T-cell (primary cell): ENCODE measurements around the gene SLC25A20. TPM values are rescaled to one million over a fixed set of nuclear protein-coding genes. Genes with fewer than 3 reads are reported as not detected.
"Not testable (repeated sequence)": the region's sequence is repeated elsewhere in the genome, so short reads cannot be mapped to it uniquely, and the experiment has no call there.

Experiments
- ATAC-seq, 4 experiments: fragments of 200-7000 bp in 3 of 4; fragments of 150-1000 bp in 1 of 4; cut with Tn5 transposase; replicated peaks in 1 of 4; 1 replicate in 3 of 4; 2 replicates in 1 of 4; pipeline ENCODE4 v1.10.0; 2021; ENCODE audit warnings: moderate library complexity in 3 of 4, mild to moderate bottlenecking in 2 of 4, moderate number of reproducible peaks in 1 of 4
- CTCF ChIA-PET, 2 donors: fragments of 300-600 bp; sonication (Branson Sonifier 250); formaldehyde crosslinking; loops; one replicate each; lab custom pipeline; 2022; ENCODE audit warnings: antibody characterized with exemption in 2 of 2; lab: Charles Lee
- POLR2A ChIA-PET, 2 donors: fragments of 300-600 bp; sonication (Branson Sonifier 250); formaldehyde crosslinking; loops; one replicate each; lab custom pipeline; 2022; ENCODE audit warnings: antibody characterized with exemption in 2 of 2; lab: Charles Lee
- DNase-seq, 35 experiments: peaks; one replicate each; pipeline versions ENCODE4 v3.0.0 to v3.0.0-alpha.2; 2013 to 2023
- H3K27ac ChIP-seq: one replicate; pipeline ENCODE4 v1.5.1; 2013; ENCODE audit warnings: low read length
- H3K27me3 ChIP-seq, 2 experiments: replicated peaks in 1 of 2; 1 replicate in 1 of 2; 2 replicates in 1 of 2; pipeline versions ENCODE4 v1.6.1 to v1.7.0; 2013; ENCODE audit warnings: low read length in 1 of 2, mixed read lengths in 1 of 2; ENCODE audit not compliant: control insufficient read depth in 2 of 2, insufficient read depth in 2 of 2; ENCODE audit errors: extremely low read depth in 1 of 2
- H3K36me3 ChIP-seq, 2 donors: 1 replicate in 1 of 2; 2 replicates in 1 of 2; pipeline versions ENCODE4 v1.6.1 to v1.7.0; 2013; ENCODE audit warnings: low read length in 1 of 2; ENCODE audit not compliant: control insufficient read depth in 2 of 2, insufficient read depth in 1 of 2; ENCODE audit errors: extremely low read depth in 1 of 2
- H3K4me1 ChIP-seq, 2 experiments: 1 replicate in 1 of 2; 2 replicates in 1 of 2; pipeline versions ENCODE4 v1.6.1 to v1.7.0; 2013; ENCODE audit warnings: low read length in 2 of 2, mixed read lengths in 1 of 2; ENCODE audit not compliant: insufficient read depth in 2 of 2, control insufficient read depth in 1 of 2; ENCODE audit errors: extremely low read depth in 1 of 2
- H3K4me3 ChIP-seq, 2 donors: 1 replicate in 1 of 2; 2 replicates in 1 of 2; pipeline versions ENCODE4 v1.5.1 to v1.7.0; 2013; ENCODE audit warnings: mild to moderate bottlenecking in 2 of 2, low read length in 1 of 2, moderate library complexity in 1 of 2; ENCODE audit not compliant: control insufficient read depth in 1 of 2; ENCODE audit errors: extremely low read depth in 1 of 2
- H3K9me3 ChIP-seq: 2 replicates; pipeline ENCODE4 v1.7.0; 2013
- H3K27ac Mint-ChIP-seq, 2 donors: one replicate each; pipeline ENCODE4 v1.8.0; 2020 to 2021; ENCODE audit warnings: mild to moderate bottlenecking in 2 of 2, mixed read lengths in 2 of 2
- H3K27me3 Mint-ChIP-seq, 2 donors: one replicate each; pipeline ENCODE4 v1.8.0; 2021 to 2022; ENCODE audit warnings: mixed read lengths in 2 of 2
- H3K36me3 Mint-ChIP-seq: one replicate; pipeline ENCODE4 v1.8.0; 2021; ENCODE audit warnings: mixed read lengths
- H3K4me1 Mint-ChIP-seq, 3 donors: one replicate each; pipeline ENCODE4 v1.8.0; 2020 to 2022; ENCODE audit warnings: mixed read lengths in 3 of 3, mild to moderate bottlenecking in 1 of 3
- H3K4me3 Mint-ChIP-seq, 3 donors: one replicate each; pipeline ENCODE4 v1.8.0; 2020 to 2022; ENCODE audit warnings: mild to moderate bottlenecking in 3 of 3, mixed read lengths in 3 of 3, moderate library complexity in 3 of 3
- H3K9me3 Mint-ChIP-seq, 3 donors: one replicate each; pipeline ENCODE4 v1.8.0; 2020 to 2022; ENCODE audit warnings: mixed read lengths in 3 of 3
- WGBS: methylation state at CpG from one replicate; pipeline ENCODE4 v1.1.5; 2013; ENCODE audit warnings: missing lambda C conversion rate; ENCODE audit not compliant: insufficient coverage; 5-methylcytosine and 5-hydroxymethylcytosine counted together
- total RNA-seq, 35 experiments: library from RNA in 6 of 35; stranded (reverse) in 6 of 35; fragments of 120-200 nt in 1 of 35; gene quantifications; one replicate each; pipeline versions ENCODE4 v1.2.1 to v1.2.4 and lab custom pipeline; 2013 to 2026

The SLC25A20 gene
- total RNA-seq, 5 donors from 2014 or later (not counting 1 experiment from before 2014, with no cell fraction given), result 9.4 to 18.2 (median 14.7) TPM

- CTCF ChIA-PET, DNase-seq, H3K9me3 ChIP-seq, H3K36me3 Mint-ChIP-seq, H3K27ac Mint-ChIP-seq, H3K4me1 ChIP-seq, H3K4me1 Mint-ChIP-seq, POLR2A ChIA-PET, H3K27me3 Mint-ChIP-seq, H3K4me3 Mint-ChIP-seq, H3K27me3 ChIP-seq, H3K9me3 Mint-ChIP-seq, H3K36me3 ChIP-seq, ATAC-seq, H3K4me3 ChIP-seq, H3K27ac ChIP-seq: not testable (repeated sequence)
- 97% methylated on average over 7 of the region's 13 CpGs for WGBS
These were observed 8.3 kb upstream of the SLC25A20 start for GRCh38 chr3:48907026-48907425.

- DNase-seq, result peak in 25 of 35 experiments; percentile 6 to 70 (median 18)
- peak overlapping the region in 1 of 2 donors; percentile 78 for H3K4me3 ChIP-seq
- H3K27me3 Mint-ChIP-seq, result no peaks in the 10 kb centered on the region
These were observed 591 bp upstream of the SLC25A20 start for GRCh38 chr3:48899273-48899672.

GRCh38 chr3:48897460-48898376, 964 bp downstream of the SLC25A20 start:
- Histone ChIP-seq H3K27ac (peak overlapping the region; percentile 84), H3K4me3 (peak overlapping the region; percentile 78 to 80), H3K36me3 (no peaks in the 10 kb centered on the region), H3K9me3 (no peaks in the 10 kb centered on the region), H3K27me3 (no peaks in the 10 kb centered on the region), H3K4me1 (peaks cover 13 to 48% of the 10 kb centered on the region in 2 experiments)
- 41% methylated on average over 7 of the region's 17 CpGs for WGBS
- Mint-ChIP-seq H3K9me3 (no peaks in the 10 kb centered on the region), H3K27ac (peak overlapping the region; percentile 91 to 94), H3K4me1 (peaks cover 31 to 52% (median 38%) of the 10 kb centered on the region in 3 donors), H3K4me3 (peak overlapping the region; percentile 91 to 93 (median 92)), H3K27me3 (no peaks in the 10 kb centered on the region), H3K36me3 (peaks cover 2% of the 10 kb centered on the region)
- ChIA-PET CTCF (interaction anchor here (0.5 to 2.1 kb wide), 8 partner anchors 13 to 1887 kb away, joined by 3 to 8 read pairs (median 4); partner anchors contain the start of genes ARIH2 (in 1 of the 2), NDUFAF3 (in 1 of the 2) and WDR6 (in 1 of the 2)), POLR2A (interaction anchor here (1.4 to 1.6 kb wide), 2 partner anchors 21 to 22 kb away, joined by 4 to 7 read pairs; partner anchors contain the start of gene ARIH2 (in 1 of the 2))
- ATAC-seq (peak; percentile 8 to 17 (median 12)), DNase-seq (peak in 4 of 35 experiments; percentile 7 to 29 (median 10))

More at GRCh38 chr3:48899273-48899672, 591 bp upstream of the SLC25A20 start:
- 17% methylated on average over 4 of the region's 4 CpGs for WGBS
- Mint-ChIP-seq H3K4me3 (peak overlapping the region; percentile 91 to 93 (median 92)), H3K27ac (peak overlapping the region; percentile 91 to 94), H3K9me3 (no peaks in the 10 kb centered on the region), H3K36me3 (peaks cover 2% of the 10 kb centered on the region), H3K4me1 (peaks cover 31 to 55% (median 40%) of the 10 kb centered on the region in 3 donors)
- H3K27me3 ChIP-seq, result no peaks in the 10 kb centered on the region
- peak overlapping the region; percentile 84 for H3K27ac ChIP-seq
- ChIA-PET POLR2A (interaction anchor here (1.4 to 1.6 kb wide), 2 partner anchors 20 kb away, joined by 4 to 7 read pairs; partner anchors contain the start of gene ARIH2 (in 1 of the 2)), CTCF (interaction anchor here in 1 of 2 donors (0.7 to 2.1 kb wide), 4 partner anchors 20 to 183 kb away, joined by 3 to 8 read pairs (median 4); partner anchors contain the start of genes ARIH2, IP6K2 and WDR6)
- no peaks in the 10 kb centered on the region for H3K36me3 ChIP-seq
- H3K4me1 ChIP-seq, result peaks cover 13 to 50% of the 10 kb centered on the region in 2 experiments
- no peaks in the 10 kb centered on the region for H3K9me3 ChIP-seq
- ATAC-seq, result peak; percentile 23 to 42 (median 34)

DNA sequence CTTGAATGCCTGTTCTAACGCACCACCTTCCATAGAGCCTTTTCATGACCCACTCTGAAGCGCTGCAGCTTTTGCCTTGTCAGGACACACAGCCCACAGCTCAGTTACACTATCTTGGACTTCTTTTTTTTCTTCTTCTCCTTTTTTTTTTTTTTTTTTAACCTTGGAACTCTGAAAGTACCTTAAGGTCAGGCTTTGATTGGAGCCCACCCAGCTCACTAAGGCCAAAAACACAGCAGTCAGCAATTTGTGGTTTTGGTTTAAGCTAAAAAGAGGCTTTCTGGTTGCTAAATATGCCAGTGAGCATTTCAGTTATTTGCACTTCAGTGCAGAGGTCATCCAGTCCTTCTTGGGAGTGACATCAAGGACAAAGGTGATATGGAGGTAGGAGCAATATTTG, 1.7 kb downstream of the SLC25A20 start:
- H3K27ac Mint-ChIP-seq, result peak overlapping the region; percentile 86 to 88
- WGBS, result 100% methylated on average over 2 of the region's 2 CpGs
- peaks cover 2% of the 10 kb centered on the region for H3K36me3 Mint-ChIP-seq
- H3K27me3 Mint-ChIP-seq, result no peaks in the 10 kb centered on the region
- H3K27ac ChIP-seq, result peak overlapping the region; percentile 84
- DNase-seq (no peak), ATAC-seq (no peak)
- H3K4me1 Mint-ChIP-seq, result peaks cover 36 to 50% (median 38%) of the 10 kb centered on the region in 3 donors
- H3K27me3 ChIP-seq, result no peaks in the 10 kb centered on the region
- no peaks in the 10 kb centered on the region for H3K9me3 ChIP-seq
- H3K4me1 ChIP-seq, result peaks cover 13 to 48% of the 10 kb centered on the region in 2 experiments
- no peak overlapping the region for H3K4me3 ChIP-seq
- H3K4me3 Mint-ChIP-seq, result peak overlapping the region; percentile 48 to 91 (median 57)
- no peaks in the 10 kb centered on the region for H3K9me3 Mint-ChIP-seq
- H3K36me3 ChIP-seq, result no peaks in the 10 kb centered on the region
- CTCF ChIA-PET, result no interaction called here
- POLR2A ChIA-PET, result interaction anchor here in 1 of 2 donors (0.6 kb wide), 2 partner anchors 25 to 34 kb away, joined by 3 read pairs; no protein-coding TSS in a partner anchor

GRCh38 chr3:48894516-48894915, 4.2 kb downstream of the SLC25A20 start:
- H3K27me3 ChIP-seq, result no peaks in the 10 kb centered on the region
- Mint-ChIP-seq H3K4me3 (no peak overlapping the region), H3K27me3 (no peaks in the 10 kb centered on the region), H3K4me1 (peaks cover 34 to 44% (median 36%) of the 10 kb centered on the region in 3 donors), H3K27ac (no peak overlapping the region), H3K9me3 (no peaks in the 10 kb centered on the region), H3K36me3 (peaks cover 10% of the 10 kb centered on the region)
- H3K4me3 ChIP-seq, result no peak overlapping the region
- H3K27ac ChIP-seq, result no peak overlapping the region
- ATAC-seq, result no peak
- WGBS, result 100% methylated on average over 5 of the region's 6 CpGs
- CTCF ChIA-PET, result no interaction called here
- DNase-seq, result no peak
- POLR2A ChIA-PET, result interaction anchor here in 1 of 2 donors (0.5 kb wide), 1 partner anchor 284 kb away, joined by 4 read pairs; no protein-coding TSS in a partner anchor
- no peaks in the 10 kb centered on the region for H3K9me3 ChIP-seq
- H3K36me3 ChIP-seq, result peaks cover 0 to 11% of the 10 kb centered on the region in 2 donors
- peaks cover 13 to 39% of the 10 kb centered on the region in 2 experiments for H3K4me1 ChIP-seq

DNA sequence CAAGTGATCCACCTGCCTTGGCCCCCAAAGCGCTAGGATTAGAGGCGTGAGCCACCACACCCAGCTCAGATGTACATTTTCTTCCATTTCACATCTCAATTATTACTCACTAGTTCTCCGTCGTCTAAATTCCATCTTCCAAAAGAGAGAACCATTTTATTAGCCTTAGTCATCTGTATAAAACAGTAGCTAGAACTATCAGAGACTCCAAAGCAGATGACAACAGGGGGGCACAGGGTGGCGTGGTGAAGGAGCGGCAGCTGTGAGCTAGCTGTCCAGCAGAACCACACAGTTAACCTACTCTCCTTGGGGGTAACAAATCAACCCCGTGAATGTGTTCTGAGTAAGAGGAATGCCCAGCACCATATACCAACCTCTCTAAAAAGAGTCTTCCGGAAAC, 7.1 kb downstream of the SLC25A20 start:
- 100% methylated on average over 3 of the region's 8 CpGs for WGBS
- H3K4me1 Mint-ChIP-seq, result peaks cover 17 to 23% (median 21%) of the 10 kb centered on the region in 3 donors
- peaks cover 16% of the 10 kb centered on the region for H3K36me3 Mint-ChIP-seq
- Histone ChIP-seq H3K4me3 (no peak overlapping the region), H3K4me1 (peaks cover 0 to 13% of the 10 kb centered on the region in 2 experiments), H3K27me3 (no peaks in the 10 kb centered on the region), H3K27ac (no peak overlapping the region), H3K36me3 (peaks cover 0 to 17% of the 10 kb centered on the region in 2 donors), H3K9me3 (no peaks in the 10 kb centered on the region)
- ChIA-PET POLR2A (no interaction called here), CTCF (no interaction called here)
- DNase-seq, result no peak
- no peaks in the 10 kb centered on the region for H3K9me3 Mint-ChIP-seq
- H3K27ac Mint-ChIP-seq, result no peak overlapping the region
- no peak for ATAC-seq
- no peak overlapping the region for H3K4me3 Mint-ChIP-seq
- no peaks in the 10 kb centered on the region for H3K27me3 Mint-ChIP-seq
